Neural cell (in vitro differentiated cells): ENCODE measurements around the gene MTCL1. TPM values are rescaled to one million over a fixed set of nuclear protein-coding genes. Genes with fewer than 3 reads are reported as not detected.

Experiments
- H2AFZ ChIP-seq: fragments of 200-600, 300-800 bp; sonication (generic), shearing (Covaris generic); 2 replicates; pipeline ENCODE4 v1.6.0; 2014; ENCODE audit warnings: low read depth, mild to moderate bottlenecking, antibody characterized with exemption, low read length, moderate library complexity
- H3F3A ChIP-seq: fragments of 200-600 bp; shearing (Covaris generic); 2 replicates; pipeline ENCODE4 v1.6.1; 2016; ENCODE audit warnings: mild to moderate bottlenecking, moderate library complexity, mixed read lengths, antibody characterized with exemption, low read length; ENCODE audit not compliant: insufficient read depth, poor library complexity, severe bottlenecking
- H3K27ac ChIP-seq: fragments of 200-600, 300-800 bp; sonication (generic), shearing (Covaris generic); 2 replicates; pipeline ENCODE4 v1.5.1; 2014; ENCODE audit warnings: mild to moderate bottlenecking, low read length, moderate library complexity
- H3K27me3 ChIP-seq: fragments of 300-800, 200-600 bp; sonication (generic), shearing (Covaris generic); 2 replicates; pipeline ENCODE4 v1.6.0; 2014; ENCODE audit warnings: mild to moderate bottlenecking, low read depth, low read length, moderate library complexity; ENCODE audit not compliant: insufficient read depth
- H3K36me3 ChIP-seq: fragments of 300-800, 200-600 bp; sonication (generic), shearing (Covaris generic); 2 replicates; pipeline ENCODE4 v1.5.1; 2014; ENCODE audit warnings: mild to moderate bottlenecking, antibody characterized with exemption, low read length, moderate library complexity; ENCODE audit not compliant: insufficient read depth
- H3K4me2 ChIP-seq: fragments of 300-800, 200-600 bp; sonication (generic), shearing (Covaris generic); 2 replicates; pipeline ENCODE4 v1.6.0; 2014; ENCODE audit warnings: mild to moderate bottlenecking, low read length
- H3K4me3 ChIP-seq: fragments of 300-800, 200-600 bp; sonication (generic), shearing (Covaris generic); 2 replicates; pipeline ENCODE4 v1.5.1; 2014; ENCODE audit warnings: mild to moderate bottlenecking, low read length, moderate library complexity
- H3K79me2 ChIP-seq: fragments of 200-600 bp; shearing (Covaris generic); replicated peaks from 2 replicates; pipeline ENCODE4 v1.6.0; 2014; ENCODE audit warnings: mild to moderate bottlenecking, low read length, moderate library complexity; ENCODE audit not compliant: insufficient read depth
- H3K9ac ChIP-seq: fragments of 300-800, 200-600 bp; sonication (generic), shearing (Covaris generic); 2 replicates; pipeline ENCODE4 v1.6.1; 2016; ENCODE audit warnings: mild to moderate bottlenecking, low read length, mixed read lengths
- H3K9me2 ChIP-seq: fragments of 200-600 bp; shearing (Covaris generic); 2 replicates; pipeline ENCODE4 v1.6.1; 2016; ENCODE audit warnings: mild to moderate bottlenecking, low read length, mixed read lengths; ENCODE audit not compliant: insufficient read depth
- H3K9me3 ChIP-seq: fragments of 200-600, 300-800 bp; sonication (generic), shearing (Covaris generic); 2 replicates; pipeline ENCODE4 v1.6.1; 2016; ENCODE audit warnings: mild to moderate bottlenecking, mixed run types, low read length, moderate library complexity, mixed read lengths
- H4K20me1 ChIP-seq: fragments of 200-600 bp; shearing (Covaris generic); 2 replicates; pipeline ENCODE4 v1.6.1; 2016; ENCODE audit warnings: mild to moderate bottlenecking, mixed run types; ENCODE audit not compliant: insufficient read depth
- EP300 ChIP-seq: fragments of 450-650 bp; conservative IDR thresholded peaks from 2 replicates; pipeline ENCODE4 v1.6.1; 2014; ENCODE audit warnings: antibody characterized with exemption, mild to moderate bottlenecking, moderate library complexity; ENCODE audit not compliant: poor library complexity, severe bottlenecking
- EZH2 ChIP-seq: fragments of 200-600, 300-800 bp; shearing (Covaris generic), sonication (generic); IDR thresholded peaks from 2 replicates; pipeline ENCODE4 v1.6.1; 2014; ENCODE audit warnings: antibody characterized with exemption, low read length, borderline replicate concordance, mild to moderate bottlenecking; ENCODE audit not compliant: insufficient read depth, poor library complexity, severe bottlenecking
- MXI1 ChIP-seq: fragments of 450-650 bp; conservative IDR thresholded peaks from 2 replicates; pipeline ENCODE4 v1.6.1; 2014; ENCODE audit warnings: antibody characterized with exemption, mild to moderate bottlenecking; ENCODE audit not compliant: poor library complexity, severe bottlenecking
- POLR2AphosphoS5 ChIP-seq: IDR thresholded peaks from 2 replicates; pipeline ENCODE4 v1.6.1; 2012
- RAD21 ChIP-seq: fragments of 450-650 bp; conservative IDR thresholded peaks from 2 replicates; pipeline ENCODE4 v1.6.1; 2014; ENCODE audit warnings: antibody characterized with exemption, mild to moderate bottlenecking, moderate library complexity
- REST ChIP-seq: IDR thresholded peaks from 2 replicates; pipeline ENCODE4 v1.6.1; 2012; ENCODE audit warnings: borderline replicate concordance
- SMC3 ChIP-seq: fragments of 450-650 bp; conservative IDR thresholded peaks from 2 replicates; pipeline ENCODE4 v1.6.1; 2014; ENCODE audit warnings: antibody characterized with exemption, mild to moderate bottlenecking, moderate library complexity; ENCODE audit not compliant: poor library complexity
- TAF1 ChIP-seq: IDR thresholded peaks from 2 replicates; pipeline ENCODE4 v1.6.1; 2012; ENCODE audit warnings: low read depth
- polyA plus RNA-seq: library from polyadenylated mRNA; depleted of rRNA; stranded (reverse); fragments of >200 nt; gene quantifications from 2 replicates; pipeline ENCODE4 v1.2.3, GENCODE V29; 2014
- TF ChIP-seq, protein P1 (sequence below): fragments of 450-650 bp; IDR thresholded peaks from 2 replicates; pipeline ENCODE4 v1.5.1; 2014; ENCODE audit warnings: antibody characterized with exemption, mild to moderate bottlenecking, moderate library complexity; ENCODE audit not compliant: poor library complexity, severe bottlenecking

The MTCL1 gene
- polyA plus RNA-seq, 1 donor from 2014 or later: 20.8 TPM

DNA sequence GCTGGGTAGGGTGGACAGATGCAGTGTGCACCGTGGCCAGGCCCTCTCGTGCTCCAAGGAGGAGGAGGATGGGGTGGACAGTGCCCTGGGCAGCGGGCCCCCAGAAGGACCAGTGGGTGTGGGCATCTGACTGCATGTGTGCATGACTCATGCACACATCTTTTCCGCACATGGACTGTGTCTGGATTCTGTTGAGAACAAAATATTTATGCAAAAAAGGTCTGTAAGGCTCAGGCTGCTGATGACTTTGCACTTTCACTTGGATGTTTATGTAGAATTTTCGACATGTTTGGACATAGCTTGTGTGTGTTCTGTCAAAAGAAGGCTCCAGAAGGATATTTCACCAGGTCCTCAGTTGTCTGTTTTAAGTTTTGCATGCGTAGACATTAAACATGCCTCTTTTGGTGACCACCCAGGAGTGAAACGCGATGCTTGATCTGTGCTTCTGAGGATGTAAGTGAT lies 45.6 kb downstream of the MTCL1 start:
- no peaks in the 10 kb centered on the region for H4K20me1 ChIP-seq
- no peaks in the 10 kb centered on the region for H3K9me3 ChIP-seq
- no peaks in the 10 kb centered on the region for H3K27me3 ChIP-seq
- no peak overlapping the region for H3K4me2 ChIP-seq
- no peak for TF ChIP-seq REST
- no peak for TF ChIP-seq POLR2AphosphoS5
- TF ChIP-seq MXI1: no peak
- TF ChIP-seq, protein P1, sequence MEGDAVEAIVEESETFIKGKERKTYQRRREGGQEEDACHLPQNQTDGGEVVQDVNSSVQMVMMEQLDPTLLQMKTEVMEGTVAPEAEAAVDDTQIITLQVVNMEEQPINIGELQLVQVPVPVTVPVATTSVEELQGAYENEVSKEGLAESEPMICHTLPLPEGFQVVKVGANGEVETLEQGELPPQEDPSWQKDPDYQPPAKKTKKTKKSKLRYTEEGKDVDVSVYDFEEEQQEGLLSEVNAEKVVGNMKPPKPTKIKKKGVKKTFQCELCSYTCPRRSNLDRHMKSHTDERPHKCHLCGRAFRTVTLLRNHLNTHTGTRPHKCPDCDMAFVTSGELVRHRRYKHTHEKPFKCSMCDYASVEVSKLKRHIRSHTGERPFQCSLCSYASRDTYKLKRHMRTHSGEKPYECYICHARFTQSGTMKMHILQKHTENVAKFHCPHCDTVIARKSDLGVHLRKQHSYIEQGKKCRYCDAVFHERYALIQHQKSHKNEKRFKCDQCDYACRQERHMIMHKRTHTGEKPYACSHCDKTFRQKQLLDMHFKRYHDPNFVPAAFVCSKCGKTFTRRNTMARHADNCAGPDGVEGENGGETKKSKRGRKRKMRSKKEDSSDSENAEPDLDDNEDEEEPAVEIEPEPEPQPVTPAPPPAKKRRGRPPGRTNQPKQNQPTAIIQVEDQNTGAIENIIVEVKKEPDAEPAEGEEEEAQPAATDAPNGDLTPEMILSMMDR: no peak
- no peak for TF ChIP-seq TAF1
- TF ChIP-seq SMC3: no peak
- no peaks in the 10 kb centered on the region for H3K9me2 ChIP-seq
- H3F3A ChIP-seq: no peaks in the 10 kb centered on the region
- no peak overlapping the region for H3K27ac ChIP-seq
- no peak overlapping the region for H2AFZ ChIP-seq
- H3K9ac ChIP-seq: no peak overlapping the region
- no peaks in the 10 kb centered on the region for H3K36me3 ChIP-seq
- H3K79me2 ChIP-seq: no peaks in the 10 kb centered on the region
- H3K4me3 ChIP-seq: no peak overlapping the region

- TF ChIP-seq MXI1 (no peak), SMC3 (no peak), REST (no peak), TAF1 (no peak), EP300 (no peak), EZH2 (no peak), RAD21 (no peak), POLR2AphosphoS5 (no peak)
- TF ChIP-seq, protein P1: no peak
- H3K79me2 ChIP-seq: no peaks in the 10 kb centered on the region
- H3K9me3 ChIP-seq: no peaks in the 10 kb centered on the region
- no peak overlapping the region for H3K27ac ChIP-seq
- no peaks in the 10 kb centered on the region for H3F3A ChIP-seq
- no peak overlapping the region for H3K9ac ChIP-seq
- H3K9me2 ChIP-seq: no peaks in the 10 kb centered on the region
- no peaks in the 10 kb centered on the region for H3K27me3 ChIP-seq
- H4K20me1 ChIP-seq: no peaks in the 10 kb centered on the region
- no peaks in the 10 kb centered on the region for H3K36me3 ChIP-seq
- no peak overlapping the region for H3K4me2 ChIP-seq
- no peak overlapping the region for H3K4me3 ChIP-seq
- H2AFZ ChIP-seq: no peak overlapping the region
These were observed 46.3 kb downstream of the MTCL1 start for GRCh38 chr18:8751692-8752091.
